Measurements from ENCODE around the gene HOXD3. TPM values are rescaled to one million over a fixed set of nuclear protein-coding genes. Genes with fewer than 3 reads are reported as not detected.

The HOXD3 gene
- polyA plus RNA-seq, 2 of the 4 experiments (the other 2 are of a cell fraction), result 0.18 to 0.27 TPM

DNA sequence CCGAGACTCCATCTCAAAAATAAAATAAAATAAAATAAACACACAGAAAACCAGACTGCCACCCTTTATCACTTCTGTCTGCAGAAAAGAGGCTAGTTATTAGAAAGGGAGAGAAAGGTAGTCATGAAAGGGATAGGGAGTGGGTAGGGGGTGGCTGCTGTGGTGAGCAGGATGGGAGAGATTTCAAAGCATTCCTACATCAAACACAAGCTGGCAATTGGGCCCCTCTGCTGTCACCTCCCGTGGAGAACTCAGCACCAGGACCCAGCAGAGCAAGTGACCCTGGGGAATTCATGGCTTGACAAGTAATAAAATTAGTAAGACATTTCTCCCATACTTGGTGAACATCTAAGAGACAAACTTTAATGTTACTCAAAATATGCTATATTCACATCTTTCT, 27.6 kb downstream of the HOXD3 start:
- no peak overlapping the region for H3K27ac ChIP-seq
- H3K4me3 ChIP-seq, result no peak overlapping the region
- ATAC-seq, result no peak
- POLR2A ChIA-PET, result no interaction called here
- CTCF ChIA-PET, result interaction anchor here (1.0 kb wide), 1 partner anchor 271 kb away, joined by 3 read pairs; no protein-coding TSS in a partner anchor
- no peak for FAIRE-seq
- 42% methylated on average over 2 of the region's 2 CpGs for WGBS (ENCODE audit: missing lambda C conversion rate)
- TF ChIP-seq SREBF2 (IDR thresholded peaks at IDR 0.05), result no peak
- no peak for TF ChIP-seq HOXB5 (CRISPR knock-in tag; IDR thresholded peaks at IDR 0.05)
- TF ChIP-seq SMC3 (IDR thresholded peaks at IDR 0.05), result no peak
- TF ChIP-seq ESRRA (IDR thresholded peaks at IDR 0.05; ENCODE audit: borderline replicate concordance, low read length), result no peak
- TF ChIP-seq FOSL2 (IDR thresholded peaks at IDR 0.05), result no peak
- TF ChIP-seq FOSL2 (CRISPR knock-in tag; IDR thresholded peaks at IDR 0.05), result no peak
- TF ChIP-seq REST (IDR thresholded peaks at IDR 0.05), result no peak
- no peak for TF ChIP-seq NPAS2 (CRISPR knock-in tag; IDR thresholded peaks at IDR 0.05; ENCODE audit: borderline replicate concordance)
- TF ChIP-seq KDM5A (IDR thresholded peaks at IDR 0.05), result no peak
- TF ChIP-seq KDM1A (IDR thresholded peaks at IDR 0.05; ENCODE audit: low read depth), result no peak
- TF ChIP-seq HOXA7 (CRISPR knock-in tag; IDR thresholded peaks at IDR 0.05), result no peak
- TF ChIP-seq MAFK (IDR thresholded peaks at IDR 0.05; ENCODE audit: partially characterized antibody), result no peak
- TF ChIP-seq, protein P1, sequence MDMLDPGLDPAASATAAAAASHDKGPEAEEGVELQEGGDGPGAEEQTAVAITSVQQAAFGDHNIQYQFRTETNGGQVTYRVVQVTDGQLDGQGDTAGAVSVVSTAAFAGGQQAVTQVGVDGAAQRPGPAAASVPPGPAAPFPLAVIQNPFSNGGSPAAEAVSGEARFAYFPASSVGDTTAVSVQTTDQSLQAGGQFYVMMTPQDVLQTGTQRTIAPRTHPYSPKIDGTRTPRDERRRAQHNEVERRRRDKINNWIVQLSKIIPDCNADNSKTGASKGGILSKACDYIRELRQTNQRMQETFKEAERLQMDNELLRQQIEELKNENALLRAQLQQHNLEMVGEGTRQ (IDR thresholded peaks at IDR 0.05), result no peak
- H3K4me1 ChIP-seq, result 0 out of 3 replicates have a peak, but pooled peaks cover 5% of the 10 kb centered on the region
- H3K9me3 ChIP-seq, result no peaks in the 10 kb centered on the region
- DNase-seq (ENCODE audit: low read depth in 1 of 2, low spot score in 1 of 2), result no peak
- no peak overlapping the region for H3K4me2 ChIP-seq

- Histone ChIP-seq H3K27ac (no peak overlapping the region), H3K4me2 (no peak overlapping the region), H3K9me3 (no peaks in the 10 kb centered on the region), H3K4me1 (0 out of 3 replicates have a peak, but pooled peaks cover 5% of the 10 kb centered on the region), H3K4me3 (no peak overlapping the region)
- TF ChIP-seq POLR2AphosphoS2 (conservative IDR thresholded peaks at IDR 0.05; ENCODE audit: low read length) (no peak), PBX3 (IDR thresholded peaks at IDR 0.05) (no peak), FOSB (CRISPR knock-in tag; IDR thresholded peaks at IDR 0.05) (no peak), RNF2 (IDR thresholded peaks at IDR 0.05; ENCODE audit: borderline replicate concordance, low read depth) (no peak), MYC (IDR thresholded peaks at IDR 0.05; ENCODE audit: borderline replicate concordance, low read length) (no peak), SMC3 (IDR thresholded peaks at IDR 0.05) (no peak), SREBF2 (IDR thresholded peaks at IDR 0.05) (no peak), BHLHE40 (IDR thresholded peaks at IDR 0.05; ENCODE audit: low read depth, low read length) (no peak), E2F6 (IDR thresholded peaks at IDR 0.05; ENCODE audit: borderline replicate concordance, low read depth) (no peak)
- TF ChIP-seq, protein P2, sequence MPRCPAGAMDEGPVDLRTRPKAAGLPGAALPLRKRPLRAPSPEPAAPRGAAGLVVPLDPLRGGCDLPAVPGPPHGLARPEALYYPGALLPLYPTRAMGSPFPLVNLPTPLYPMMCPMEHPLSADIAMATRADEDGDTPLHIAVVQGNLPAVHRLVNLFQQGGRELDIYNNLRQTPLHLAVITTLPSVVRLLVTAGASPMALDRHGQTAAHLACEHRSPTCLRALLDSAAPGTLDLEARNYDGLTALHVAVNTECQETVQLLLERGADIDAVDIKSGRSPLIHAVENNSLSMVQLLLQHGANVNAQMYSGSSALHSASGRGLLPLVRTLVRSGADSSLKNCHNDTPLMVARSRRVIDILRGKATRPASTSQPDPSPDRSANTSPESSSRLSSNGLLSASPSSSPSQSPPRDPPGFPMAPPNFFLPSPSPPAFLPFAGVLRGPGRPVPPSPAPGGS (IDR thresholded peaks at IDR 0.05), result no peak
- WGBS (ENCODE audit: missing lambda C conversion rate), result 92% methylated on average over 2 of the region's 2 CpGs
- CTCF ChIA-PET, result interaction anchor here (0.9 to 1.4 kb wide), 4 partner anchors 10 to 962 kb away, joined by 3 to 8 read pairs (median 3); no protein-coding TSS in a partner anchor
- ATAC-seq (no peak), FAIRE-seq (no peak), DNase-seq (ENCODE audit: low read depth in 1 of 2, low spot score in 1 of 2) (no peak)
- POLR2A ChIA-PET, result no interaction called here
Measured at GRCh38 chr2:176186024-176186423, 28.9 kb downstream of the HOXD3 start.

Data from A549 (cell line).